ENCODE measurements around the gene TMEM253. TPM values are rescaled to one million over a fixed set of nuclear protein-coding genes. Genes with fewer than 3 reads are reported as not detected.

The TMEM253 gene
- total and polyA plus RNA-seq, 9 of the 15 experiments (the other 6 are each of a cell fraction or from before 2014, with no cell fraction given) = 0.11 to 0.61 (median 0.26) TPM; not detected in 3

DNA sequence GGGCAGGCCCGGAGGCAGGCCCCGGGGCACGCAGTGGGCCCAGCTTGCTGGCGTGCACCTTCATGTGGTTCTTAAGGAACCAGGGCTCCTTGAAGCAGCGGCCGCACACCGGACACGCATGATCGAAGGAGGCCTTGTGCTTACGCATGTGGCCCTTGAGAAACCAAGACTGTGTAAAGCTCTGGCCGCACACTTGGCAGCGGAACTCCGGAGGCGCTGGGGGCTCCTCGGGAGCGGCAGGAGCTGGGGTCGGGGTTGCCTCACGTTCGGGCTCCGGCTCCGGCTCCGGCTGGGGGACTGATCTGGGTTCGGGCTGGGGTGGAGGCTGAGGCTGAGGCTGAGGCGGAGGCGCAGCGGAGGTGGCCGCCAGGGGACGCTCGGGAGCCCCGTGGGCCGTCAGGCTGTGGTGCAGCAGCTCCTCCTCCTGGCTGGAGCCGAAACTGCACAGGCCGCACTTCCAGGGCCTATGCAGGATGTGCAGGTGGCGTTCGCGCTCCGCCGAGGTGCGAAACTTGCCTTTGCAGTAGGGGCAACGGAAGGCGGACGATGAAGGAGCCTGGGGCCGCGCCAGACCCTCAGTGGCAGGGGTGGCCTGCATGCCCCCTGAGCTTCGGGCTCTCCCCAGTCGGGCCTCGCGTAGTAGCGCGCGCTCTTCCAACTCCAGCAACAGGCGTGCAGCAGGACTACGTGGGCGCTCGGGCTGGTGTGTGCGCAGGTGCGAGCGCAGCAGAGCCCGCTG is 8.4 kb upstream of the TMEM253 start (continued):
- TF ChIP-seq, protein P1, sequence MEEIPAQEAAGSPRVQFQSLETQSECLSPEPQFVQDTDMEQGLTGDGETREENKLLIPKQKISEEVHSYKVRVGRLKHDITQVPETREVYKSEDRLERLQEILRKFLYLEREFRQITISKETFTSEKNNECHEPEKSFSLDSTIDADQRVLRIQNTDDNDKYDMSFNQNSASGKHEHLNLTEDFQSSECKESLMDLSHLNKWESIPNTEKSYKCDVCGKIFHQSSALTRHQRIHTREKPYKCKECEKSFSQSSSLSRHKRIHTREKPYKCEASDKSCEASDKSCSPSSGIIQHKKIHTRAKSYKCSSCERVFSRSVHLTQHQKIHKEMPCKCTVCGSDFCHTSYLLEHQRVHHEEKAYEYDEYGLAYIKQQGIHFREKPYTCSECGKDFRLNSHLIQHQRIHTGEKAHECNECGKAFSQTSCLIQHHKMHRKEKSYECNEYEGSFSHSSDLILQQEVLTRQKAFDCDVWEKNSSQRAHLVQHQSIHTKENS (CRISPR knock-in tag; IDR thresholded peaks at IDR 0.05) = no peak
- TF ChIP-seq ZNF717 (CRISPR knock-in tag; IDR thresholded peaks at IDR 0.05) (no peak), DMBX1 (CRISPR knock-in tag; IDR thresholded peaks at IDR 0.05; ENCODE audit: borderline replicate concordance) (no peak), SRSF1 (IDR thresholded peaks at IDR 0.05; ENCODE audit: low read depth, low read length) (no peak), ELF4 (CRISPR knock-in tag; IDR thresholded peaks at IDR 0.05) (no peak), ZC3H4 (CRISPR knock-in tag; IDR thresholded peaks at IDR 0.05; ENCODE audit: borderline replicate concordance) (no peak), NUFIP1 (IDR thresholded peaks at IDR 0.05; ENCODE audit: partially characterized antibody) (no peak), JUN (IDR thresholded peaks at IDR 0.05; ENCODE audit: borderline replicate concordance, low read depth, low read length) (0 out of 2 replicates have a peak, but pooled peaks have one; percentile 31), JUN (CRISPR knock-in tag; IDR thresholded peaks at IDR 0.05; ENCODE audit: borderline replicate concordance) (no peak), ZFX (CRISPR knock-in tag; IDR thresholded peaks at IDR 0.05) (no peak), PCBP2 (IDR thresholded peaks at IDR 0.05; ENCODE audit: low read depth, low read length, poor library complexity, severe bottlenecking) (no peak), CTCFL (IDR thresholded peaks at IDR 0.05; ENCODE audit: borderline replicate concordance, insufficient read depth, low read depth, low read length, poor library complexity, severe bottlenecking) (peak; percentile 20), NR3C1 (CRISPR knock-in tag; IDR thresholded peaks at IDR 0.05) (no peak), DIDO1 (tag; IDR thresholded peaks at IDR 0.05; ENCODE audit: low read depth) (no peak)
- TF ChIP-seq, protein P2, sequence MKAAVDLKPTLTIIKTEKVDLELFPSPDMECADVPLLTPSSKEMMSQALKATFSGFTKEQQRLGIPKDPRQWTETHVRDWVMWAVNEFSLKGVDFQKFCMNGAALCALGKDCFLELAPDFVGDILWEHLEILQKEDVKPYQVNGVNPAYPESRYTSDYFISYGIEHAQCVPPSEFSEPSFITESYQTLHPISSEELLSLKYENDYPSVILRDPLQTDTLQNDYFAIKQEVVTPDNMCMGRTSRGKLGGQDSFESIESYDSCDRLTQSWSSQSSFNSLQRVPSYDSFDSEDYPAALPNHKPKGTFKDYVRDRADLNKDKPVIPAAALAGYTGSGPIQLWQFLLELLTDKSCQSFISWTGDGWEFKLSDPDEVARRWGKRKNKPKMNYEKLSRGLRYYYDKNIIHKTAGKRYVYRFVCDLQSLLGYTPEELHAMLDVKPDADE (conservative IDR thresholded peaks at IDR 0.05; ENCODE audit: control insufficient read depth, low read depth, low read length) = no peak
- TF ChIP-seq, protein P3, sequence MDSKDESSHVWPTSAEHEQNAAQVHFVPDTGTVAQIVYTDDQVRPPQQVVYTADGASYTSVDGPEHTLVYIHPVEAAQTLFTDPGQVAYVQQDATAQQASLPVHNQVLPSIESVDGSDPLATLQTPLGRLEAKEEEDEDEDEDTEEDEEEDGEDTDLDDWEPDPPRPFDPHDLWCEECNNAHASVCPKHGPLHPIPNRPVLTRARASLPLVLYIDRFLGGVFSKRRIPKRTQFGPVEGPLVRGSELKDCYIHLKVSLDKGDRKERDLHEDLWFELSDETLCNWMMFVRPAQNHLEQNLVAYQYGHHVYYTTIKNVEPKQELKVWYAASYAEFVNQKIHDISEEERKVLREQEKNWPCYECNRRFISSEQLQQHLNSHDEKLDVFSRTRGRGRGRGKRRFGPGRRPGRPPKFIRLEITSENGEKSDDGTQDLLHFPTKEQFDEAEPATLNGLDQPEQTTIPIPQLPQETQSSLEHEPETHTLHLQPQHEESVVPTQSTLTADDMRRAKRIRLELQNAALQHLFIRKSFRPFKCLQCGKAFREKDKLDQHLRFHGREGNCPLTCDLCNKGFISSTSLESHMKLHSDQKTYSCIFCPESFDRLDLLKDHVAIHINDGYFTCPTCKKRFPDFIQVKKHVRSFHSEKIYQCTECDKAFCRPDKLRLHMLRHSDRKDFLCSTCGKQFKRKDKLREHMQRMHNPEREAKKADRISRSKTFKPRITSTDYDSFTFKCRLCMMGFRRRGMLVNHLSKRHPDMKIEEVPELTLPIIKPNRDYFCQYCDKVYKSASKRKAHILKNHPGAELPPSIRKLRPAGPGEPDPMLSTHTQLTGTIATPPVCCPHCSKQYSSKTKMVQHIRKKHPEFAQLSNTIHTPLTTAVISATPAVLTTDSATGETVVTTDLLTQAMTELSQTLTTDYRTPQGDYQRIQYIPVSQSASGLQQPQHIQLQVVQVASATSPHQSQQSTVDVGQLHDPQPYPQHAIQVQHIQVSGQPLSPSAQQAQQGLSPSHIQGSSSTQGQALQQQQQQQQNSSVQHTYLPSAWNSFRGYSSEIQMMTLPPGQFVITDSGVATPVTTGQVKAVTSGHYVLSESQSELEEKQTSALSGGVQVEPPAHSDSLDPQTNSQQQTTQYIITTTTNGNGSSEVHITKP (IDR thresholded peaks at IDR 0.05; ENCODE audit: partially characterized antibody) = no peak

Measured in K562 (cell line).